Measurements from ENCODE around the gene UPP1. TPM values are rescaled to one million over a fixed set of nuclear protein-coding genes. Genes with fewer than 3 reads are reported as not detected.

Gene UPP1
- total RNA-seq, 2 donors from 2014 or later: 11.1 to 11.2 TPM

GRCh38 chr7:48154792-48155413, 65.8 kb downstream of the UPP1 start:
- H3K27ac ChIP-seq: no peak overlapping the region
- no peak for DNase-seq (ENCODE audit: low spot score)
- no peaks in the 10 kb centered on the region for H3K36me3 ChIP-seq
- peak in 1 of 2 donors; percentile 17 for TF ChIP-seq CTCF (IDR thresholded peaks at IDR 0.05)
- no peak overlapping the region for H3K4me3 ChIP-seq
- H3K27me3 ChIP-seq: no peaks in the 10 kb centered on the region
- no peaks in the 10 kb centered on the region for H3K4me1 ChIP-seq
- no peaks in the 10 kb centered on the region for H3K9me3 ChIP-seq

Other genes starting within 250 kb of the UPP1 start
- 1 to 10 TPM in 1 of 2 donors, under 1 TPM in 1; 0.98 to 1.1 TPM for gene PKD1L1, start 140.8 kb upstream of the UPP1 start, total RNA-seq
- gene HUS1, start 109.7 kb upstream of the UPP1 start, total RNA-seq: 10 to 100 TPM; 19.7 to 25.4 TPM
- not detected for gene SUN3, start 60.2 kb upstream of the UPP1 start, total RNA-seq
- not detected for gene C7orf57, start 53.7 kb upstream of the UPP1 start, total RNA-seq
- gene ABCA13, start 82.2 kb downstream of the UPP1 start, total RNA-seq: not detected